Measurements from ENCODE around the gene TNNT3. TPM values are rescaled to one million over a fixed set of nuclear protein-coding genes. Genes with fewer than 3 reads are reported as not detected.

The TNNT3 gene
- polyA plus RNA-seq, 2 donors: 1.7 to 7.1 TPM

- no peak overlapping the region for H3K4me3 ChIP-seq (ENCODE audit: low read depth in 1 of 2, low read length in 2 of 2)
- no peaks in the 10 kb centered on the region for H3K9me3 ChIP-seq (ENCODE audit: control insufficient read depth in 2 of 2, insufficient read depth in 1 of 2, low read depth in 1 of 2, low read length in 1 of 2)
- no peaks in the 10 kb centered on the region for H3K27me3 ChIP-seq (ENCODE audit: control insufficient read depth in 1 of 2, insufficient read depth in 2 of 2, low read length in 2 of 2)
- no peaks in the 10 kb centered on the region for H3K36me3 ChIP-seq (ENCODE audit: control insufficient read depth in 2 of 2, insufficient read depth in 2 of 2, low read length in 1 of 2)
- no peak overlapping the region for H3K27ac ChIP-seq (ENCODE audit: low read depth in 2 of 2, low read length in 1 of 2)
- H3K4me1 ChIP-seq (ENCODE audit: control insufficient read depth in 2 of 2, insufficient read depth in 2 of 2, low read length in 1 of 2): no peaks in the 10 kb centered on the region
- 88% methylated on average over 7 of the region's 21 CpGs; no CpG with 5 or more reads in 1 of the 2 donors for WGBS, 2 donors
These were observed 48.2 kb downstream of the TNNT3 start for GRCh38 chr11:1967641-1968225.

- Histone ChIP-seq H3K27me3 (ENCODE audit: control insufficient read depth in 1 of 2, insufficient read depth in 2 of 2, low read length in 2 of 2) (no peaks in the 10 kb centered on the region), H3K36me3 (ENCODE audit: control insufficient read depth in 2 of 2, insufficient read depth in 2 of 2, low read length in 1 of 2) (no peaks in the 10 kb centered on the region), H3K9me3 (ENCODE audit: control insufficient read depth in 2 of 2, insufficient read depth in 1 of 2, low read depth in 1 of 2, low read length in 1 of 2) (no peaks in the 10 kb centered on the region), H3K27ac (ENCODE audit: low read depth in 2 of 2, low read length in 1 of 2) (no peak overlapping the region), H3K4me3 (ENCODE audit: low read depth in 1 of 2, low read length in 2 of 2) (no peak overlapping the region), H3K4me1 (ENCODE audit: control insufficient read depth in 2 of 2, insufficient read depth in 2 of 2, low read length in 1 of 2) (no peaks in the 10 kb centered on the region)
- 42% methylated on average over 8 of the region's 24 CpGs; no CpG with 5 or more reads in 1 of the 2 donors for WGBS, 2 donors
These were observed 49.0 kb downstream of the TNNT3 start for GRCh38 chr11:1968454-1969002.

GRCh38 chr11:1969035-1969434, 49.5 kb downstream of the TNNT3 start:
- H3K4me3 ChIP-seq (ENCODE audit: low read depth in 1 of 2, low read length in 2 of 2): no peak overlapping the region
- H3K27ac ChIP-seq (ENCODE audit: low read depth in 2 of 2, low read length in 1 of 2): no peak overlapping the region
- no CpG with 5 or more reads among the region's 21 CpGs for WGBS, 2 donors
- H3K27me3 ChIP-seq (ENCODE audit: control insufficient read depth in 1 of 2, insufficient read depth in 2 of 2, low read length in 2 of 2): no peaks in the 10 kb centered on the region
- H3K4me1 ChIP-seq (ENCODE audit: control insufficient read depth in 2 of 2, insufficient read depth in 2 of 2, low read length in 1 of 2): no peaks in the 10 kb centered on the region
- no peaks in the 10 kb centered on the region for H3K9me3 ChIP-seq (ENCODE audit: control insufficient read depth in 2 of 2, insufficient read depth in 1 of 2, low read depth in 1 of 2, low read length in 1 of 2)
- no peaks in the 10 kb centered on the region for H3K36me3 ChIP-seq (ENCODE audit: control insufficient read depth in 2 of 2, insufficient read depth in 2 of 2, low read length in 1 of 2)

GRCh38 chr11:1969776-1970175, 50.3 kb downstream of the TNNT3 start:
- no peaks in the 10 kb centered on the region for H3K27me3 ChIP-seq (ENCODE audit: control insufficient read depth in 1 of 2, insufficient read depth in 2 of 2, low read length in 2 of 2)
- no CpG with 5 or more reads among the region's 23 CpGs for WGBS, 2 donors
- no peaks in the 10 kb centered on the region for H3K36me3 ChIP-seq (ENCODE audit: control insufficient read depth in 2 of 2, insufficient read depth in 2 of 2, low read length in 1 of 2)
- no peaks in the 10 kb centered on the region for H3K4me1 ChIP-seq (ENCODE audit: control insufficient read depth in 2 of 2, insufficient read depth in 2 of 2, low read length in 1 of 2)
- no peak overlapping the region for H3K27ac ChIP-seq (ENCODE audit: low read depth in 2 of 2, low read length in 1 of 2)
- no peaks in the 10 kb centered on the region for H3K9me3 ChIP-seq (ENCODE audit: control insufficient read depth in 2 of 2, insufficient read depth in 1 of 2, low read depth in 1 of 2, low read length in 1 of 2)
- no peak overlapping the region for H3K4me3 ChIP-seq (ENCODE audit: low read depth in 1 of 2, low read length in 2 of 2)

GRCh38 chr11:1970956-1971355, 51.5 kb downstream of the TNNT3 start:
- Histone ChIP-seq H3K9me3 (ENCODE audit: control insufficient read depth in 2 of 2, insufficient read depth in 1 of 2, low read depth in 1 of 2, low read length in 1 of 2) (no peaks in the 10 kb centered on the region), H3K27me3 (ENCODE audit: control insufficient read depth in 1 of 2, insufficient read depth in 2 of 2, low read length in 2 of 2) (no peaks in the 10 kb centered on the region), H3K27ac (ENCODE audit: low read depth in 2 of 2, low read length in 1 of 2) (no peak overlapping the region), H3K4me1 (ENCODE audit: control insufficient read depth in 2 of 2, insufficient read depth in 2 of 2, low read length in 1 of 2) (no peaks in the 10 kb centered on the region), H3K4me3 (ENCODE audit: low read depth in 1 of 2, low read length in 2 of 2) (no peak overlapping the region), H3K36me3 (ENCODE audit: control insufficient read depth in 2 of 2, insufficient read depth in 2 of 2, low read length in 1 of 2) (no peaks in the 10 kb centered on the region)
- 90 to 95% methylated on average over 4 to 10 of the region's 15 CpGs for WGBS, 2 donors

GRCh38 chr11:1975185-1975584, 55.7 kb downstream of the TNNT3 start:
- H3K9me3 ChIP-seq (ENCODE audit: control insufficient read depth in 2 of 2, insufficient read depth in 1 of 2, low read depth in 1 of 2, low read length in 1 of 2): no peaks in the 10 kb centered on the region
- no CpG with 5 or more reads among the region's 13 CpGs for WGBS, 2 donors

GRCh38 chr11:1978720-1979473, 59.4 kb downstream of the TNNT3 start:
- Histone ChIP-seq H3K36me3 (ENCODE audit: control insufficient read depth in 2 of 2, insufficient read depth in 2 of 2, low read length in 1 of 2) (no peaks in the 10 kb centered on the region), H3K4me1 (ENCODE audit: control insufficient read depth in 2 of 2, insufficient read depth in 2 of 2, low read length in 1 of 2) (no peaks in the 10 kb centered on the region), H3K27me3 (ENCODE audit: control insufficient read depth in 1 of 2, insufficient read depth in 2 of 2, low read length in 2 of 2) (no peaks in the 10 kb centered on the region), H3K9me3 (ENCODE audit: control insufficient read depth in 2 of 2, insufficient read depth in 1 of 2, low read depth in 1 of 2, low read length in 1 of 2) (no peaks in the 10 kb centered on the region), H3K27ac (ENCODE audit: low read depth in 2 of 2, low read length in 1 of 2) (no peak overlapping the region), H3K4me3 (ENCODE audit: low read depth in 1 of 2, low read length in 2 of 2) (no peak overlapping the region)
- WGBS, 2 donors: 63 to 100% methylated on average over 1 to 10 of the region's 26 CpGs

More at GRCh38 chr11:1975185-1975584, 55.7 kb downstream of the TNNT3 start:
- H3K27ac ChIP-seq (ENCODE audit: low read depth in 2 of 2, low read length in 1 of 2): no peak overlapping the region
- no peaks in the 10 kb centered on the region for H3K36me3 ChIP-seq (ENCODE audit: control insufficient read depth in 2 of 2, insufficient read depth in 2 of 2, low read length in 1 of 2)
- H3K4me1 ChIP-seq (ENCODE audit: control insufficient read depth in 2 of 2, insufficient read depth in 2 of 2, low read length in 1 of 2): no peaks in the 10 kb centered on the region
- H3K27me3 ChIP-seq (ENCODE audit: control insufficient read depth in 1 of 2, insufficient read depth in 2 of 2, low read length in 2 of 2): no peaks in the 10 kb centered on the region
- no peak overlapping the region for H3K4me3 ChIP-seq (ENCODE audit: low read depth in 1 of 2, low read length in 2 of 2)

- H3K4me1 ChIP-seq (ENCODE audit: control insufficient read depth in 2 of 2, insufficient read depth in 2 of 2, low read length in 1 of 2): no peaks in the 10 kb centered on the region
- H3K36me3 ChIP-seq (ENCODE audit: control insufficient read depth in 2 of 2, insufficient read depth in 2 of 2, low read length in 1 of 2): no peaks in the 10 kb centered on the region
- H3K4me3 ChIP-seq (ENCODE audit: low read depth in 1 of 2, low read length in 2 of 2): no peak overlapping the region
- H3K27me3 ChIP-seq (ENCODE audit: control insufficient read depth in 1 of 2, insufficient read depth in 2 of 2, low read length in 2 of 2): no peaks in the 10 kb centered on the region
- H3K27ac ChIP-seq (ENCODE audit: low read depth in 2 of 2, low read length in 1 of 2): no peak overlapping the region
- 86% methylated on average over 4 of the region's 11 CpGs; no CpG with 5 or more reads in 1 of the 2 donors for WGBS, 2 donors
- H3K9me3 ChIP-seq (ENCODE audit: control insufficient read depth in 2 of 2, insufficient read depth in 1 of 2, low read depth in 1 of 2, low read length in 1 of 2): no peaks in the 10 kb centered on the region
These were observed 60.1 kb downstream of the TNNT3 start for GRCh38 chr11:1979607-1980006.

- Histone ChIP-seq H3K36me3 (ENCODE audit: control insufficient read depth in 2 of 2, insufficient read depth in 2 of 2, low read length in 1 of 2) (no peaks in the 10 kb centered on the region), H3K4me3 (ENCODE audit: low read depth in 1 of 2, low read length in 2 of 2) (no peak overlapping the region), H3K27me3 (ENCODE audit: control insufficient read depth in 1 of 2, insufficient read depth in 2 of 2, low read length in 2 of 2) (no peaks in the 10 kb centered on the region), H3K4me1 (ENCODE audit: control insufficient read depth in 2 of 2, insufficient read depth in 2 of 2, low read length in 1 of 2) (no peaks in the 10 kb centered on the region), H3K27ac (ENCODE audit: low read depth in 2 of 2, low read length in 1 of 2) (no peak overlapping the region), H3K9me3 (ENCODE audit: control insufficient read depth in 2 of 2, insufficient read depth in 1 of 2, low read depth in 1 of 2, low read length in 1 of 2) (no peaks in the 10 kb centered on the region)
- no CpG with 5 or more reads among the region's 26 CpGs for WGBS, 2 donors
These were observed 63.5 kb downstream of the TNNT3 start for GRCh38 chr11:1982873-1983600.

Data from esophagus (tissue), 2 donors.